Activated T-cell treated with anti-CD3 and anti-CD28 coated beads, Interleukin-2, amount 50 U/mL, for 4 hours (primary cell): Measurements from ENCODE around the gene OVCA2. TPM values are rescaled to one million over a fixed set of nuclear protein-coding genes. Genes with fewer than 3 reads are reported as not detected.
A peak's percentile ranks its signal among the peaks of the same experiment; 100 is the strongest.
"Not testable (repeated sequence)": the region's sequence is repeated elsewhere in the genome, so short reads cannot be mapped to it uniquely, and the experiment has no call there.

Experiments used
- ATAC-seq, 2 donors: fragments of 200-7000 bp; cut with Tn5 transposase; one replicate each; pipeline ENCODE4 v1.10.0; 2021
- DNase-seq: peaks from one replicate; pipeline ENCODE4 v3.0.0-alpha.2; 2020
- H3K27me3 Mint-ChIP-seq: one replicate; pipeline ENCODE4 v1.8.0; 2021; ENCODE audit warnings: low read depth, mixed read lengths
- H3K36me3 Mint-ChIP-seq: one replicate; pipeline ENCODE4 v1.8.0; 2022; ENCODE audit warnings: mixed read lengths; ENCODE audit not compliant: insufficient read depth
- H3K4me1 Mint-ChIP-seq: one replicate; pipeline ENCODE4 v1.8.0; 2021; ENCODE audit warnings: low read depth, mixed read lengths
- H3K4me3 Mint-ChIP-seq: one replicate; pipeline ENCODE4 v1.8.0; 2021; ENCODE audit warnings: mild to moderate bottlenecking, moderate library complexity, mixed read lengths
- H3K9me3 Mint-ChIP-seq: one replicate; pipeline ENCODE4 v1.8.0; 2021; ENCODE audit warnings: mixed read lengths
- total RNA-seq, 3 donors: library from RNA; stranded (reverse); gene quantifications; one replicate each; pipeline ENCODE4 v1.2.1, GENCODE V29; 2021

The OVCA2 gene
- total RNA-seq, 3 donors from 2014 or later = 67.7 to 74.4 (median 70.7) TPM

- no peaks in the 10 kb centered on the region for H3K9me3 Mint-ChIP-seq
These were observed 33.3 kb upstream of the OVCA2 start for GRCh38 chr17:2008332-2009126.

GRCh38 chr17:2009737-2010136, 32.1 kb upstream of the OVCA2 start:
- DNase-seq (no peak), ATAC-seq (no peak)
- H3K36me3 Mint-ChIP-seq = no peaks in the 10 kb centered on the region
- H3K27me3 Mint-ChIP-seq = peaks cover 10% of the 10 kb centered on the region
- H3K4me3 Mint-ChIP-seq = no peak overlapping the region
- H3K9me3 Mint-ChIP-seq = no peaks in the 10 kb centered on the region
- no peaks in the 10 kb centered on the region for H3K4me1 Mint-ChIP-seq

More at GRCh38 chr17:2008332-2009126, 33.3 kb upstream of the OVCA2 start:
- Mint-ChIP-seq H3K36me3 (no peaks in the 10 kb centered on the region), H3K27me3 (peaks cover 9% of the 10 kb centered on the region), H3K4me1 (no peaks in the 10 kb centered on the region), H3K4me3 (no peak overlapping the region)
- ATAC-seq (no peak), DNase-seq (no peak)

GRCh38 chr17:2011411-2012371, 30.1 kb upstream of the OVCA2 start:
- no peaks in the 10 kb centered on the region for H3K36me3 Mint-ChIP-seq
- H3K9me3 Mint-ChIP-seq = no peaks in the 10 kb centered on the region
- no peaks in the 10 kb centered on the region for H3K4me1 Mint-ChIP-seq
- peaks cover 15% of the 10 kb centered on the region for H3K27me3 Mint-ChIP-seq
- ATAC-seq (no peak), DNase-seq (no peak)
- no peak overlapping the region for H3K4me3 Mint-ChIP-seq

GRCh38 chr17:2012499-2012898, 29.3 kb upstream of the OVCA2 start:
- no peaks in the 10 kb centered on the region for H3K36me3 Mint-ChIP-seq
- ATAC-seq (no peak), DNase-seq (no peak)
- H3K4me1 Mint-ChIP-seq = no peaks in the 10 kb centered on the region
- H3K4me3 Mint-ChIP-seq = no peak overlapping the region
- H3K27me3 Mint-ChIP-seq = peaks cover 15% of the 10 kb centered on the region
- no peaks in the 10 kb centered on the region for H3K9me3 Mint-ChIP-seq

- H3K9me3 Mint-ChIP-seq, H3K36me3 Mint-ChIP-seq, ATAC-seq, DNase-seq, H3K4me1 Mint-ChIP-seq, H3K4me3 Mint-ChIP-seq: not testable (repeated sequence)
- peaks cover 15% of the 10 kb centered on the region for H3K27me3 Mint-ChIP-seq
These were observed 28.4 kb upstream of the OVCA2 start for GRCh38 chr17:2013220-2013993.

- no peaks in the 10 kb centered on the region for H3K9me3 Mint-ChIP-seq
- ATAC-seq = no peak
- no peak for DNase-seq
- no peaks in the 10 kb centered on the region for H3K36me3 Mint-ChIP-seq
- no peak overlapping the region for H3K4me3 Mint-ChIP-seq
- peaks cover 15% of the 10 kb centered on the region for H3K27me3 Mint-ChIP-seq
- H3K4me1 Mint-ChIP-seq = no peaks in the 10 kb centered on the region
These were observed 27.9 kb upstream of the OVCA2 start for GRCh38 chr17:2013994-2014317.

GRCh38 chr17:2015314-2015713, 26.5 kb upstream of the OVCA2 start:
- DNase-seq = no peak
- Mint-ChIP-seq H3K9me3 (no peaks in the 10 kb centered on the region), H3K27me3 (peaks cover 26% of the 10 kb centered on the region), H3K4me1 (no peaks in the 10 kb centered on the region), H3K4me3 (no peak overlapping the region), H3K36me3 (no peaks in the 10 kb centered on the region)
- no peak for ATAC-seq

GRCh38 chr17:2016494-2016893, 25.3 kb upstream of the OVCA2 start:
- no peaks in the 10 kb centered on the region for H3K36me3 Mint-ChIP-seq
- peaks cover 24% of the 10 kb centered on the region for H3K27me3 Mint-ChIP-seq
- H3K9me3 Mint-ChIP-seq = no peaks in the 10 kb centered on the region
- DNase-seq (no peak), ATAC-seq (no peak)
- no peaks in the 10 kb centered on the region for H3K4me1 Mint-ChIP-seq
- H3K4me3 Mint-ChIP-seq = no peak overlapping the region

GRCh38 chr17:2017274-2017941, 24.4 kb upstream of the OVCA2 start:
- ATAC-seq = no peak
- Mint-ChIP-seq H3K4me1 (no peaks in the 10 kb centered on the region), H3K27me3 (peaks cover 19% of the 10 kb centered on the region), H3K4me3 (no peak overlapping the region), H3K36me3 (no peaks in the 10 kb centered on the region), H3K9me3 (no peaks in the 10 kb centered on the region)
- no peak for DNase-seq

GRCh38 chr17:2018716-2019510, 22.9 kb upstream of the OVCA2 start:
- no peak for DNase-seq
- Mint-ChIP-seq H3K36me3 (no peaks in the 10 kb centered on the region), H3K4me1 (peaks cover 8% of the 10 kb centered on the region), H3K9me3 (no peaks in the 10 kb centered on the region), H3K27me3 (peaks cover 24% of the 10 kb centered on the region), H3K4me3 (no peak overlapping the region)
- ATAC-seq = no peak

- no peaks in the 10 kb centered on the region for H3K9me3 Mint-ChIP-seq
- ATAC-seq (no peak), DNase-seq (no peak)
- H3K4me1 Mint-ChIP-seq = peaks cover 8% of the 10 kb centered on the region
- peaks cover 25% of the 10 kb centered on the region for H3K27me3 Mint-ChIP-seq
- no peaks in the 10 kb centered on the region for H3K36me3 Mint-ChIP-seq
- no peak overlapping the region for H3K4me3 Mint-ChIP-seq
These were observed 22.1 kb upstream of the OVCA2 start for GRCh38 chr17:2019723-2020122.

GRCh38 chr17:2020721-2021120, 21.1 kb upstream of the OVCA2 start:
- no peak overlapping the region for H3K4me3 Mint-ChIP-seq
- no peaks in the 10 kb centered on the region for H3K9me3 Mint-ChIP-seq
- peaks cover 9% of the 10 kb centered on the region for H3K4me1 Mint-ChIP-seq
- DNase-seq = no peak
- no peak for ATAC-seq
- H3K36me3 Mint-ChIP-seq = no peaks in the 10 kb centered on the region
- peaks cover 22% of the 10 kb centered on the region for H3K27me3 Mint-ChIP-seq

GRCh38 chr17:2022647-2023240, 19.1 kb upstream of the OVCA2 start:
- peak overlapping the region; percentile 39 for H3K4me3 Mint-ChIP-seq
- ATAC-seq = no peak

More at GRCh38 chr17:2022647-2023240, 19.1 kb upstream of the OVCA2 start:
- DNase-seq = no peak
- Mint-ChIP-seq H3K36me3 (no peaks in the 10 kb centered on the region), H3K27me3 (peaks cover 34% of the 10 kb centered on the region), H3K4me1 (peaks cover 14% of the 10 kb centered on the region), H3K9me3 (no peaks in the 10 kb centered on the region)
